ENCODE results near the gene TMEM123.

The TMEM123 gene

GRCh38 chr11:102384419-102385079 is 68.0 kb downstream of the TMEM123 start:
- DNase-seq (ENCODE audit: low spot score) (no peak), ATAC-seq (ENCODE audit: low read depth) (no peak)
- Histone ChIP-seq H3K27ac (ENCODE audit: poor library complexity, severe bottlenecking) (no peak overlapping the region), H3K27me3 (ENCODE audit: insufficient read depth, poor library complexity, severe bottlenecking) (no peaks in the 10 kb centered on the region), H3K4me1 (ENCODE audit: insufficient read depth, poor library complexity, severe bottlenecking) (no peaks in the 10 kb centered on the region), H3K36me3 (ENCODE audit: low read depth) (peaks cover 73% of the 10 kb centered on the region), H3K4me3 (ENCODE audit: severe bottlenecking) (no peak overlapping the region), H3K9me3 (ENCODE audit: severe bottlenecking) (no peaks in the 10 kb centered on the region)
- no peak for TF ChIP-seq CTCF (IDR thresholded peaks at IDR 0.05; ENCODE audit: poor library complexity, severe bottlenecking)

GRCh38 chr11:102383839-102384238 is 68.7 kb downstream of the TMEM123 start:
- ATAC-seq (ENCODE audit: low read depth) (no peak), DNase-seq (ENCODE audit: low spot score) (no peak)
- TF ChIP-seq CTCF (IDR thresholded peaks at IDR 0.05; ENCODE audit: poor library complexity, severe bottlenecking), result no peak
- H3K9me3 ChIP-seq (ENCODE audit: severe bottlenecking), result no peaks in the 10 kb centered on the region
- no peak overlapping the region for H3K27ac ChIP-seq (ENCODE audit: poor library complexity, severe bottlenecking)
- no peak overlapping the region for H3K4me3 ChIP-seq (ENCODE audit: severe bottlenecking)
- no peaks in the 10 kb centered on the region for H3K27me3 ChIP-seq (ENCODE audit: insufficient read depth, poor library complexity, severe bottlenecking)
- no peaks in the 10 kb centered on the region for H3K4me1 ChIP-seq (ENCODE audit: insufficient read depth, poor library complexity, severe bottlenecking)
- H3K36me3 ChIP-seq (ENCODE audit: low read depth), result peaks cover 73% of the 10 kb centered on the region

- Histone ChIP-seq H3K4me1 (ENCODE audit: insufficient read depth, poor library complexity, severe bottlenecking) (no peaks in the 10 kb centered on the region), H3K27ac (ENCODE audit: poor library complexity, severe bottlenecking) (no peak overlapping the region), H3K4me3 (ENCODE audit: severe bottlenecking) (no peak overlapping the region), H3K36me3 (ENCODE audit: low read depth) (peaks cover 73% of the 10 kb centered on the region), H3K9me3 (ENCODE audit: severe bottlenecking) (no peaks in the 10 kb centered on the region), H3K27me3 (ENCODE audit: insufficient read depth, poor library complexity, severe bottlenecking) (no peaks in the 10 kb centered on the region)
- ATAC-seq (ENCODE audit: low read depth) (no peak), DNase-seq (ENCODE audit: low spot score) (no peak)
- no peak for TF ChIP-seq CTCF (IDR thresholded peaks at IDR 0.05; ENCODE audit: poor library complexity, severe bottlenecking)
Measured at GRCh38 chr11:102382384-102382783, 70.2 kb downstream of the TMEM123 start.

- no peaks in the 10 kb centered on the region for H3K9me3 ChIP-seq (ENCODE audit: severe bottlenecking)
- peaks cover 68% of the 10 kb centered on the region for H3K36me3 ChIP-seq (ENCODE audit: low read depth)
- H3K27me3 ChIP-seq (ENCODE audit: insufficient read depth, poor library complexity, severe bottlenecking), result no peaks in the 10 kb centered on the region
- no peak for TF ChIP-seq CTCF (IDR thresholded peaks at IDR 0.05; ENCODE audit: poor library complexity, severe bottlenecking)
- H3K4me1 ChIP-seq (ENCODE audit: insufficient read depth, poor library complexity, severe bottlenecking), result no peaks in the 10 kb centered on the region
- DNase-seq (ENCODE audit: low spot score) (no peak), ATAC-seq (ENCODE audit: low read depth) (no peak)
- no peak overlapping the region for H3K4me3 ChIP-seq (ENCODE audit: severe bottlenecking)
- no peak overlapping the region for H3K27ac ChIP-seq (ENCODE audit: poor library complexity, severe bottlenecking)
Measured at GRCh38 chr11:102378818-102379217, 73.7 kb downstream of the TMEM123 start.

GRCh38 chr11:102377891-102378290 is 74.7 kb downstream of the TMEM123 start:
- H3K4me1 ChIP-seq (ENCODE audit: insufficient read depth, poor library complexity, severe bottlenecking), result no peaks in the 10 kb centered on the region
- H3K4me3 ChIP-seq (ENCODE audit: severe bottlenecking), result no peak overlapping the region
- no peaks in the 10 kb centered on the region for H3K9me3 ChIP-seq (ENCODE audit: severe bottlenecking)
- peaks cover 68% of the 10 kb centered on the region for H3K36me3 ChIP-seq (ENCODE audit: low read depth)
- no peak overlapping the region for H3K27ac ChIP-seq (ENCODE audit: poor library complexity, severe bottlenecking)
- H3K27me3 ChIP-seq (ENCODE audit: insufficient read depth, poor library complexity, severe bottlenecking), result no peaks in the 10 kb centered on the region
- ATAC-seq (ENCODE audit: low read depth), result no peak
- no peak for TF ChIP-seq CTCF (IDR thresholded peaks at IDR 0.05; ENCODE audit: poor library complexity, severe bottlenecking)
- no peak for DNase-seq (ENCODE audit: low spot score)

All from RWPE2 (cell line).